HG03354 (cell line): Measurements from ENCODE around the gene ARHGDIG.

Source experiments
- ATAC-seq: cut with Tn5 transposase; IDR thresholded peaks from one replicate; pipeline ENCODE4 v1.9.1; 2021; ENCODE audit warnings: mild to moderate bottlenecking; ENCODE audit not compliant: unreplicated experiment, poor library complexity, severe bottlenecking

Gene ARHGDIG

GRCh38 chr16:278863-279366, 1.5 kb upstream of the ARHGDIG start:
- no peak for ATAC-seq

- ATAC-seq = no peak
Observed at GRCh38 chr16:279531-279930, 860 bp upstream of the ARHGDIG start.

- no peak for ATAC-seq
Observed at GRCh38 chr16:280005-280460, 358 bp upstream of the ARHGDIG start.

GRCh38 chr16:280991-281659, 734 bp downstream of the ARHGDIG start:
- no peak for ATAC-seq

- ATAC-seq = no peak
Observed at GRCh38 chr16:281660-282255, 1.4 kb downstream of the ARHGDIG start.

GRCh38 chr16:282491-282890, 2.1 kb downstream of the ARHGDIG start:
- no peak for ATAC-seq

- ATAC-seq = no peak
Observed at GRCh38 chr16:283033-283805, 2.8 kb downstream of the ARHGDIG start, which contains the start of gene PDIA2. Gene PDIA2 (plus strand): TSS chr16:283164. CDS start chr16:283170, 6 bp downstream.

GRCh38 chr16:284204-285120, 4.1 kb downstream of the ARHGDIG start:
- no peak for ATAC-seq

GRCh38 chr16:285146-286055, 5.0 kb downstream of the ARHGDIG start:
- no peak for ATAC-seq

GRCh38 chr16:286491-287297, 6.3 kb downstream of the ARHGDIG start:
- no peak for ATAC-seq

- ATAC-seq = no peak
Observed at GRCh38 chr16:287298-287811, 7.0 kb downstream of the ARHGDIG start.

GRCh38 chr16:287981-288920, 7.9 kb downstream of the ARHGDIG start:
- no peak for ATAC-seq

GRCh38 chr16:289395-289997, 9.1 kb downstream of the ARHGDIG start:
- ATAC-seq = no peak

- no peak for ATAC-seq
Observed at GRCh38 chr16:290015-290680, 9.8 kb downstream of the ARHGDIG start.

- ATAC-seq = no peak
Observed at GRCh38 chr16:290681-291405, 10.5 kb downstream of the ARHGDIG start.
